22Rv1 (cell line): Measurements from ENCODE around the gene UFSP1.

Source experiments
- ZFX ChIP-seq: fragments of 450-650 bp; IDR thresholded peaks from 2 replicates; pipeline ENCODE4 v1.6.1; 2017; ENCODE audit warnings: antibody characterized with exemption, borderline replicate concordance
- TF ChIP-seq, protein P1 (sequence below): fragments of 450-650 bp; IDR thresholded peaks from 2 replicates; pipeline ENCODE4 v1.5.1; 2017; ENCODE audit warnings: mild to moderate bottlenecking

DNA sequence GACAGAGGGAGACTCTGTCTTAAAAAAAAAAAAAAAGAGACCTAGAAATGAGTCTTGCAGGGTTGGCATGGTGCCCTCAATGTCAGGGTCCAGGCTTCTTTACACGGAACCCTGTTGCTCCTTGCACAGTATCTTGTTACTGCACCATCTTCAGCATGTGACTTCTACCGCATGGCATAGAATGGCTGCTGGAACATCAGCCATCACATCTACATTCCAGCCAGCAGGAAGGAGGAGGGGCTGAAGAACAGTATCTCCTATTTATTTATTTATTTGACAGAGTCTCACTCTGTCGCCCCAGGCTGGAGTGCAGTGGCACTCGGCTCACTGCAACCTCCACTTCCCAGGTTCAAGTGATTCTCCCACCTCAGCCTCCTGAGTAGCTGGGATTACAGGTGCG lies 9.9 kb upstream of the UFSP1 start:
- TF ChIP-seq, protein P1, sequence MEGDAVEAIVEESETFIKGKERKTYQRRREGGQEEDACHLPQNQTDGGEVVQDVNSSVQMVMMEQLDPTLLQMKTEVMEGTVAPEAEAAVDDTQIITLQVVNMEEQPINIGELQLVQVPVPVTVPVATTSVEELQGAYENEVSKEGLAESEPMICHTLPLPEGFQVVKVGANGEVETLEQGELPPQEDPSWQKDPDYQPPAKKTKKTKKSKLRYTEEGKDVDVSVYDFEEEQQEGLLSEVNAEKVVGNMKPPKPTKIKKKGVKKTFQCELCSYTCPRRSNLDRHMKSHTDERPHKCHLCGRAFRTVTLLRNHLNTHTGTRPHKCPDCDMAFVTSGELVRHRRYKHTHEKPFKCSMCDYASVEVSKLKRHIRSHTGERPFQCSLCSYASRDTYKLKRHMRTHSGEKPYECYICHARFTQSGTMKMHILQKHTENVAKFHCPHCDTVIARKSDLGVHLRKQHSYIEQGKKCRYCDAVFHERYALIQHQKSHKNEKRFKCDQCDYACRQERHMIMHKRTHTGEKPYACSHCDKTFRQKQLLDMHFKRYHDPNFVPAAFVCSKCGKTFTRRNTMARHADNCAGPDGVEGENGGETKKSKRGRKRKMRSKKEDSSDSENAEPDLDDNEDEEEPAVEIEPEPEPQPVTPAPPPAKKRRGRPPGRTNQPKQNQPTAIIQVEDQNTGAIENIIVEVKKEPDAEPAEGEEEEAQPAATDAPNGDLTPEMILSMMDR: no peak
- TF ChIP-seq ZFX: no peak
